ENCODE measurements around the gene KRTAP5-5. TPM values are rescaled to one million over a fixed set of nuclear protein-coding genes. Genes with fewer than 3 reads are reported as not detected.
"Not testable (repeated sequence)": the region's sequence is repeated elsewhere in the genome, so short reads cannot be mapped to it uniquely, and the experiment has no call there.

Gene KRTAP5-5
- total RNA-seq, 1 donor from 2014 or later = not detected

- H3K4me3 ChIP-seq (ENCODE audit: low read depth, low read length) = no peak overlapping the region
- FAIRE-seq = no peak
- no peak for DNase-seq (ENCODE audit: low read depth)
- no peak for TF ChIP-seq CTCF (IDR thresholded peaks at IDR 0.05; ENCODE audit: insufficient read depth, low read length, severe bottlenecking)
- peaks cover under 1% of the 10 kb centered on the region for H3K27me3 ChIP-seq (ENCODE audit: control insufficient read depth, insufficient read depth, low read length)
- no peaks in the 10 kb centered on the region for H3K36me3 ChIP-seq (ENCODE audit: control insufficient read depth, insufficient read depth, low read length)
Observed at GRCh38 chr11:1644601-1645356, 15.2 kb downstream of the KRTAP5-5 start.

GRCh38 chr11:1645357-1645821 lies 15.8 kb downstream of the KRTAP5-5 start:
- H3K4me3 ChIP-seq (ENCODE audit: low read depth, low read length) = no peak overlapping the region
- DNase-seq (ENCODE audit: low read depth) (no peak), FAIRE-seq (no peak)
- no peaks in the 10 kb centered on the region for H3K27me3 ChIP-seq (ENCODE audit: control insufficient read depth, insufficient read depth, low read length)
- no peaks in the 10 kb centered on the region for H3K36me3 ChIP-seq (ENCODE audit: control insufficient read depth, insufficient read depth, low read length)
- no peak for TF ChIP-seq CTCF (IDR thresholded peaks at IDR 0.05; ENCODE audit: insufficient read depth, low read length, severe bottlenecking)

- not testable (repeated sequence) for H3K27me3 ChIP-seq (ENCODE audit: control insufficient read depth, insufficient read depth, low read length); H3K36me3 ChIP-seq (ENCODE audit: control insufficient read depth, insufficient read depth, low read length); DNase-seq (ENCODE audit: low read depth); FAIRE-seq; H3K4me3 ChIP-seq (ENCODE audit: low read depth, low read length)
Observed at GRCh38 chr11:1646540-1646939, 17.0 kb downstream of the KRTAP5-5 start.

GRCh38 chr11:1647901-1648652 lies 18.5 kb downstream of the KRTAP5-5 start:
- no peak for DNase-seq (ENCODE audit: low read depth)
- Histone ChIP-seq H3K27me3 (ENCODE audit: control insufficient read depth, insufficient read depth, low read length) (no peaks in the 10 kb centered on the region), H3K36me3 (ENCODE audit: control insufficient read depth, insufficient read depth, low read length) (no peaks in the 10 kb centered on the region), H3K4me3 (ENCODE audit: low read depth, low read length) (no peak overlapping the region)
- no peak for TF ChIP-seq CTCF (IDR thresholded peaks at IDR 0.05; ENCODE audit: insufficient read depth, low read length, severe bottlenecking)
- FAIRE-seq = no peak

GRCh38 chr11:1648653-1649420 lies 19.3 kb downstream of the KRTAP5-5 start:
- no peak for FAIRE-seq
- DNase-seq (ENCODE audit: low read depth) = no peak
- Histone ChIP-seq H3K4me3 (ENCODE audit: low read depth, low read length) (no peak overlapping the region), H3K27me3 (ENCODE audit: control insufficient read depth, insufficient read depth, low read length) (no peaks in the 10 kb centered on the region), H3K36me3 (ENCODE audit: control insufficient read depth, insufficient read depth, low read length) (no peaks in the 10 kb centered on the region)
- no peak for TF ChIP-seq CTCF (IDR thresholded peaks at IDR 0.05; ENCODE audit: insufficient read depth, low read length, severe bottlenecking)
